Suprapubic skin (tissue), 4 donors: ENCODE measurements around the gene RPLP2.

Experiments
- EP300 ChIP-seq: sonication (generic); formaldehyde crosslinking; IDR thresholded peaks from one replicate; pipeline ENCODE4 v1.6.1; 2017; ENCODE audit warnings: antibody characterized with exemption
- POLR2A ChIP-seq, 2 donors: fragments of 450-650 bp; IDR thresholded peaks; one replicate each; pipeline ENCODE4 v1.6.1; 2017; ENCODE audit warnings: antibody characterized with exemption in 2 of 2, mild to moderate bottlenecking in 2 of 2, moderate library complexity in 2 of 2
- POLR2AphosphoS5 ChIP-seq, 3 donors: sonication (generic); formaldehyde crosslinking; IDR thresholded peaks; one replicate each; pipeline ENCODE4 v1.6.1; 2017; ENCODE audit warnings: antibody characterized with exemption in 3 of 3
- TF ChIP-seq, protein P1 (sequence below), 2 donors: fragments of 200-600 bp in 1 of 2; fragments of 450-650 bp in 1 of 2; sonication (generic) in 1 of 2; IDR thresholded peaks; one replicate each; pipeline ENCODE4 v1.5.1; 2016 to 2019; ENCODE audit warnings: antibody characterized with exemption in 2 of 2, mild to moderate bottlenecking in 1 of 2, moderate library complexity in 1 of 2

DNA sequence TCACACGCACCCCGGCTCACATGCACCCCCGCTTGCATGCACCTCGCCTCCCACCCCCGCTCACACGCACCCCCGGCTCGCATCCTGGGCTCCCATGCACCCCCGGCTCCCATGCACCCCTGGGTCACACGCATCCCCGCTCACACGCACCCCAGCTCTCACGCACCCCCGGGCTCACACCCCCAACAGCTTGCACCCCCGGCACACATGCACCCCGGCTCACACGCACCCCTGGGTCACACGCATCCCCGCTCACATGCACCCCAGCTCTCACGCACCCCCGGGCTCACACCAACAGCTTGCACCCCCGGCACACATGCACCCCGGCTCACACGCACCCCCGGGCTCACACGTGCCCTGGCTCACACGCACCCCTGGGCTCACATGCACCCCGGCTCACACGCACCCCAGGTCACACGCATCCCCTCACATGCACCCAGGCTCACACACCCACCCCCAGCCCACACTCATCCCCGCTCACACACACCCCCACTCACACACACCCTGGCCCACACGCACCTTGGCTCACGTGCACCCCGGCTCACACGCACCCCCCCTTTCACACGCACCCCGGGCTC, 49.1 kb downstream of the RPLP2 start:
- TF ChIP-seq, protein P1, sequence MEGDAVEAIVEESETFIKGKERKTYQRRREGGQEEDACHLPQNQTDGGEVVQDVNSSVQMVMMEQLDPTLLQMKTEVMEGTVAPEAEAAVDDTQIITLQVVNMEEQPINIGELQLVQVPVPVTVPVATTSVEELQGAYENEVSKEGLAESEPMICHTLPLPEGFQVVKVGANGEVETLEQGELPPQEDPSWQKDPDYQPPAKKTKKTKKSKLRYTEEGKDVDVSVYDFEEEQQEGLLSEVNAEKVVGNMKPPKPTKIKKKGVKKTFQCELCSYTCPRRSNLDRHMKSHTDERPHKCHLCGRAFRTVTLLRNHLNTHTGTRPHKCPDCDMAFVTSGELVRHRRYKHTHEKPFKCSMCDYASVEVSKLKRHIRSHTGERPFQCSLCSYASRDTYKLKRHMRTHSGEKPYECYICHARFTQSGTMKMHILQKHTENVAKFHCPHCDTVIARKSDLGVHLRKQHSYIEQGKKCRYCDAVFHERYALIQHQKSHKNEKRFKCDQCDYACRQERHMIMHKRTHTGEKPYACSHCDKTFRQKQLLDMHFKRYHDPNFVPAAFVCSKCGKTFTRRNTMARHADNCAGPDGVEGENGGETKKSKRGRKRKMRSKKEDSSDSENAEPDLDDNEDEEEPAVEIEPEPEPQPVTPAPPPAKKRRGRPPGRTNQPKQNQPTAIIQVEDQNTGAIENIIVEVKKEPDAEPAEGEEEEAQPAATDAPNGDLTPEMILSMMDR (IDR thresholded peaks at IDR 0.05), result no peak
- TF ChIP-seq POLR2A (IDR thresholded peaks at IDR 0.05) (no peak), POLR2AphosphoS5 (IDR thresholded peaks at IDR 0.05) (no peak), EP300 (no peak)
